ENCODE data around the gene RERE.

The RERE gene

DNA sequence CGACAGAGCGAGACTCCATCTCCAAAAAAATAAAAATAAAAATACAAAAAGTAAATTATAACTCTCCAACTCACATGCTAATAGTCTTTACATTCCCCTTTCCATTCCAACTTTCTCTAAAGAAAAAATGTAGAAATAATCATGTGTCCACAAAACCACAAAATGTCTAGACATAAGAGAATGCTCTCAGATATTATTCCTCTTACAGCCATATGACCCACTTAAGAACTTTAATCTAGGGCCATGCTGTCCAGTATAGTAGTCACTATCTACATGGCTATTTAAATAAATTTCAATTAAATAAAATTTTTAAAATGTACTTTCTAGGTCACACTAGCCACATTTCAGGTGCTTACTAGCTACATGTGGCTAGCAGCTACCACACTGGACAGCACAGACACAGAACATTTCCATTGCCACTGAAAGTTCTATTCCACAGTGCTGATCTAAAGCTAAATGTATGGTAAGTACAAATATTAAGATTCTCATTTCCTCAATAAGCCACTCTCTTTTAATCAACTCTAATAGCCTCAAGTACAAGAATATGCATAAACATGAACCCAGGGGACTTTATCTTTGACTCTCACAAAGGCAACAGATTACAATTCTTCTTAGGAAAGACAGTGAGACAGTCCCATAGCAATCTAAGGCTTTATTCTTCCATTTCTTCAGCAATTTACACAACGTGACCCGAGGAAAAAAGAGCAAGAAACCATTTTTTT, 138.6 kb downstream of the RERE start:
- H3K4me3 ChIP-seq (ENCODE audit: extremely low read depth, insufficient read depth, low read length, poor library complexity, severe bottlenecking) = no peak overlapping the region
- H3K27ac ChIP-seq (ENCODE audit: low read depth, low read length, severe bottlenecking) = peak overlapping the region; percentile 4
- peaks cover 33% of the 10 kb centered on the region for H3K4me1 ChIP-seq (ENCODE audit: control insufficient read depth, insufficient read depth, low read length, poor library complexity, severe bottlenecking)
- 82 to 96% methylated on average over 2 of the region's 4 CpGs for WGBS, 2 experiments (ENCODE audit: insufficient coverage in 2 of 2)
- H3K9me3 ChIP-seq (ENCODE audit: control insufficient read depth, low read length) = no peaks in the 10 kb centered on the region
- H3K36me3 ChIP-seq (ENCODE audit: control insufficient read depth, insufficient read depth, low read length) = peaks cover 4% of the 10 kb centered on the region

DNA sequence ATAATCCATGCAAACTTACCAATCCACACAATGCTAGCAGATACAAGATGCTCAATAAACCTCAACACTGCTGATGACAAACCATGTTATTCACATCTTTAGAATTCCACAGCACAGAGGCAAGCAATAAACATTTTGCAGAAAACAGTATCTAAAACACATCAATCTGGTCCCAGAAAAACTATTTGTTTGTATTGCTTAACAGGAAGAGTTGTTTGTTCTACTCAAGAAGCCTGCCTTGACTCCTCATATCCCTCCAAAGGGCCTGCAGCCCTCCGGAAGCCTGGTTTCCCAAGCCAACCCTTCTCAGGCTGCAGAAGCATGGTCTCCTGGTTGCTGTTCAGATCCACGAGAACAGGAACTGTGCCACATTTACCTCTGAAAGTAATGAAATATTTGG, 139.7 kb downstream of the RERE start:
- peaks cover 33% of the 10 kb centered on the region for H3K4me1 ChIP-seq (ENCODE audit: control insufficient read depth, insufficient read depth, low read length, poor library complexity, severe bottlenecking)
- peaks cover 4% of the 10 kb centered on the region for H3K36me3 ChIP-seq (ENCODE audit: control insufficient read depth, insufficient read depth, low read length)

DNA sequence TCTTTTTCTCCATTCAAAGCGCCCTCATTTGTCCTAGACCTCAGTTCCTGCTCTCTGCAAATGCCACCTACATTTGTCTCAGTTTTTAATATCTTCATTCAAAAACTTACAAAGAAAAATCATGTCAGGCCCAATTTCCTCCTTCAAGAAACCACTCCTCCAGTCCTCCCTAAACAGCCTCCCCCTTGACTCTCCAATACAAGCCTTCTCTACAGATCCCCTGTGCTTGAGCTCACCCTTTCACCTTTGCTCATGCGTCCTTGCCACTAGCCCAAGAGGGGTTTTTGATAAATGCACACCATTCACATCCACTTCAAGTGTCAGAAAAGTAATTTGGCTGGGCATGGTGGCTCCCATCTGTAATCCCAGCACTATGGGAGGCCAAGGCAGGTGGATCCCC, 140.6 kb downstream of the RERE start:
- peaks cover 31% of the 10 kb centered on the region for H3K4me1 ChIP-seq (ENCODE audit: control insufficient read depth, insufficient read depth, low read length, poor library complexity, severe bottlenecking)
- H3K9me3 ChIP-seq (ENCODE audit: control insufficient read depth, low read length) = no peaks in the 10 kb centered on the region
- peaks cover 4% of the 10 kb centered on the region for H3K36me3 ChIP-seq (ENCODE audit: control insufficient read depth, insufficient read depth, low read length)
- H3K4me3 ChIP-seq (ENCODE audit: extremely low read depth, insufficient read depth, low read length, poor library complexity, severe bottlenecking) = no peak overlapping the region
- 89 to 100% methylated on average over 1 to 2 of the region's 2 CpGs for WGBS, 2 experiments (ENCODE audit: insufficient coverage in 2 of 2)
- no peak overlapping the region for H3K27ac ChIP-seq (ENCODE audit: low read depth, low read length, severe bottlenecking)

More for the DNA sequence above, 139.7 kb downstream of the RERE start:
- no peaks in the 10 kb centered on the region for H3K9me3 ChIP-seq (ENCODE audit: control insufficient read depth, low read length)
- H3K4me3 ChIP-seq (ENCODE audit: extremely low read depth, insufficient read depth, low read length, poor library complexity, severe bottlenecking) = no peak overlapping the region
- 83 to 100% methylated on average over 1 of the region's 2 CpGs for WGBS, 2 experiments (ENCODE audit: insufficient coverage in 2 of 2)
- H3K27ac ChIP-seq (ENCODE audit: low read depth, low read length, severe bottlenecking) = peak overlapping the region; percentile 39

DNA sequence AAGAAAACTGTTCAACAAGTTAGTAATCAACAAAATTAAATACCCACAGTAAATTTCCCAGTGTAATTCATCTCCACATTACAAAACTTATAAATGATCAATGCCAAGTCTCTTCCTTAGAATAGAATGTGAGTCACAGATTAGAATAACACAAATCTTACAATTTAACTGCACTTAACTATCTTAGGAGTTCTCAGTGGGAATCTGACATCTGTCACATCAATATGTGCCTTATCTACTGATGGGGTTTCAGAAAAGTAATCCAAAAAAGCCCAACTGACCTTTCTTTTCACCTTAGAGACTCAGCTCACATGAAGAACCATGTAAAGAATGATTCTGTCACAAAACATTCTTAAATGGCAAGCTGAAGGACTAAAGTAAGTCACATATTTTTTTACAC, 141.4 kb downstream of the RERE start:
- peaks cover 4% of the 10 kb centered on the region for H3K36me3 ChIP-seq (ENCODE audit: control insufficient read depth, insufficient read depth, low read length)
- H3K4me1 ChIP-seq (ENCODE audit: control insufficient read depth, insufficient read depth, low read length, poor library complexity, severe bottlenecking) = peaks cover 36% of the 10 kb centered on the region
- no peaks in the 10 kb centered on the region for H3K9me3 ChIP-seq (ENCODE audit: control insufficient read depth, low read length)
- no peak overlapping the region for H3K27ac ChIP-seq (ENCODE audit: low read depth, low read length, severe bottlenecking)
- no peak overlapping the region for H3K4me3 ChIP-seq (ENCODE audit: extremely low read depth, insufficient read depth, low read length, poor library complexity, severe bottlenecking)

DNA sequence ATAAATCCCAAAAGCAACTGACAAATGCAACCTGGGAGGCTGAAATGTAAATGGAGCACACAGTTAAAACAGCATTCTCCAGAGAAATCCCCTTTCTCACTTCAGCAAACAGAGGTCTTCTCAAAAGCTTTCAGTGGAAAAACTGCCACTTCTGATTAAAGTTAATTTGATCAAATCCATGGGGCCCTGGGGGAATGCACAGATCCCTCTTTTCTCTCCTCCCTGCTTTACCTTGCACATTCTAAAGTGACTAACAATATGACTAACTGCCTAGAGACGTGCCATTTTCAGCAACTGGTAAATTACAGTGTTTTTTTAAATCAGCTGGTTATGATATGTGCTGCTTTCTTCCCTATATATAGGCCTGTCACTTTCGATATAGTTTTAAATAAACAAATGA, 142.5 kb downstream of the RERE start:
- Histone ChIP-seq H3K36me3 (ENCODE audit: control insufficient read depth, insufficient read depth, low read length) (peaks cover 4% of the 10 kb centered on the region), H3K4me3 (ENCODE audit: extremely low read depth, insufficient read depth, low read length, poor library complexity, severe bottlenecking) (no peak overlapping the region), H3K9me3 (ENCODE audit: control insufficient read depth, low read length) (no peaks in the 10 kb centered on the region), H3K4me1 (ENCODE audit: control insufficient read depth, insufficient read depth, low read length, poor library complexity, severe bottlenecking) (peaks cover 36% of the 10 kb centered on the region), H3K27ac (ENCODE audit: low read depth, low read length, severe bottlenecking) (no peak overlapping the region)
- WGBS, 2 experiments (ENCODE audit: insufficient coverage in 2 of 2) = no CpG with 5 or more reads among the region's 2 CpGs

DNA sequence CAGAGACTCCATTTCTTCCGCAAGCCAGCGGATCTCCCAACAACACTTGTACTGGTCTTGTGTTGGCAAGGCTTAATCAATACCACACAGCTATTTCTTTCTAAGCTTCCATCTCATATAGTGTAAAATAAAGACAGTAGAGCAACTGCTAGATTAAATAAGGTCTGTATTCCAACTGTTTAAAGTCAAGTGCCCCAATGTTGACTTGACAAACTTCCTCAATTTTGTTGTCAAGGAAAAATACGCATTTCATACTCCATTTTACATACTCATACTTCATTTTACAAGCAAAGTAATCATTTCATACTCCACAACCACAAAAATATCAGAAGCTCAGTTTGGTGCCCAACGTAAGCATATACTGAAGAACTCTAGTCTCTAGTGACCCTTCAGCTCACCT, 143.0 kb downstream of the RERE start:
- H3K36me3 ChIP-seq (ENCODE audit: control insufficient read depth, insufficient read depth, low read length) = peaks cover 4% of the 10 kb centered on the region
- 95 to 100% methylated on average over 2 of the region's 4 CpGs for WGBS, 2 experiments (ENCODE audit: insufficient coverage in 2 of 2)
- H3K27ac ChIP-seq (ENCODE audit: low read depth, low read length, severe bottlenecking) = no peak overlapping the region
- H3K4me1 ChIP-seq (ENCODE audit: control insufficient read depth, insufficient read depth, low read length, poor library complexity, severe bottlenecking) = peaks cover 36% of the 10 kb centered on the region
- no peaks in the 10 kb centered on the region for H3K9me3 ChIP-seq (ENCODE audit: control insufficient read depth, low read length)
- no peak overlapping the region for H3K4me3 ChIP-seq (ENCODE audit: extremely low read depth, insufficient read depth, low read length, poor library complexity, severe bottlenecking)

DNA sequence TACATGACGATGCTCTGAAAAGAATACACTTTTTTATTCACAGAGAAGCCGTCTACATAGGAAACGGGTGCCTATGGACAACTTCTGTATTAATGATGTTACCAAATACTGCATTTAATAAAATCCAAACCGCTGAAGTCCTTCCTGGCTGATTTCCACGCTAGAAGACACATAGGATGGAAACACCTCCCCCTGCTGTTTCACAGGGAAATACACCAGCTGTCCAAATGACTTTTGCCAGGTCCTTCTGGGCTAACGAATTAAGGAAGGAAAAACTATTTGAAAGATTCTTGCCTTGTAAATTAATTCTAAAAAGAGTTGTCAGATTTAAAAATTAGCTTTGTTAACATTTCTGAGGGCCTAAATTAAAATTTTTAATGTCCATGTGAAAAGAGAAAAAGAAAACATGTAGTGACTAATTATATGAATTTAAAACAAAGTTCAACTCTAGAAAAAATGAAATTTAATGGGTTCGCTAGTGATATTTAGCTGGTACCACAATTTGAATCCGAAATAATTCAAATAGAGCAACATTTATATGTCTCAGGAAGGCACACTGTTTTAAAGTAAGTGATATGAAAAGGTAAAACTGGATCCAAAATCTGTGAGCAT, 146.0 kb downstream of the RERE start:
- peaks cover 52% of the 10 kb centered on the region for H3K4me1 ChIP-seq (ENCODE audit: control insufficient read depth, insufficient read depth, low read length, poor library complexity, severe bottlenecking)
- WGBS, 2 experiments (ENCODE audit: insufficient coverage in 2 of 2) = 0 to 32% methylated on average over 1 to 4 of the region's 8 CpGs
- peak overlapping the region; percentile 88 for H3K27ac ChIP-seq (ENCODE audit: low read depth, low read length, severe bottlenecking)
- no peak overlapping the region for H3K4me3 ChIP-seq (ENCODE audit: extremely low read depth, insufficient read depth, low read length, poor library complexity, severe bottlenecking)
- H3K36me3 ChIP-seq (ENCODE audit: control insufficient read depth, insufficient read depth, low read length) = peaks cover under 1% of the 10 kb centered on the region
- H3K9me3 ChIP-seq (ENCODE audit: control insufficient read depth, low read length) = no peaks in the 10 kb centered on the region

DNA sequence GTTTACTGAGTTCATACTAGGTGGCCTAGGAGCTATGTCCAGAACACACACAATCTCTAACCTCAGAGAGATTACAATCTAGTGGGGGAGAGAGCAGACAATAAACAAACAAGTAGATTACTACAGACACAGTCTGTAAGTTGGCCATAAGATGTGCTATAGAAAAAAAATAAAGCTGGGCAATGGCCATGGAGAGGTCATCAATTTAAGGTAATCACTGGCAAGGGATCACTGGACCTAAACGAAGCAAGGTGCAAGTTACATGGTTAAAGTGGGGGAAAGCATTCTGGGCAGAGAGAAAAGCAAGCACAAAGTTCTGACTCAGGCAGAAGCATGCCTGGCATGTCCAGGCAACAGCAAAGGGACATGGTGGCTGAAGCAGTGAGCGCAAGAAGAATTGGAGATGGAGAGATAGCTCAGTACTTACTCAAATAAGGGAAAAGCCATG, 147.0 kb downstream of the RERE start:
- WGBS, 2 experiments (ENCODE audit: insufficient coverage in 2 of 2) = 81 to 95% methylated on average over 2 of the region's 2 CpGs
- no peaks in the 10 kb centered on the region for H3K9me3 ChIP-seq (ENCODE audit: control insufficient read depth, low read length)
- H3K27ac ChIP-seq (ENCODE audit: low read depth, low read length, severe bottlenecking) = peak overlapping the region; percentile 88
- no peak overlapping the region for H3K4me3 ChIP-seq (ENCODE audit: extremely low read depth, insufficient read depth, low read length, poor library complexity, severe bottlenecking)
- peaks cover 61% of the 10 kb centered on the region for H3K4me1 ChIP-seq (ENCODE audit: control insufficient read depth, insufficient read depth, low read length, poor library complexity, severe bottlenecking)
- peaks cover 7% of the 10 kb centered on the region for H3K36me3 ChIP-seq (ENCODE audit: control insufficient read depth, insufficient read depth, low read length)

DNA sequence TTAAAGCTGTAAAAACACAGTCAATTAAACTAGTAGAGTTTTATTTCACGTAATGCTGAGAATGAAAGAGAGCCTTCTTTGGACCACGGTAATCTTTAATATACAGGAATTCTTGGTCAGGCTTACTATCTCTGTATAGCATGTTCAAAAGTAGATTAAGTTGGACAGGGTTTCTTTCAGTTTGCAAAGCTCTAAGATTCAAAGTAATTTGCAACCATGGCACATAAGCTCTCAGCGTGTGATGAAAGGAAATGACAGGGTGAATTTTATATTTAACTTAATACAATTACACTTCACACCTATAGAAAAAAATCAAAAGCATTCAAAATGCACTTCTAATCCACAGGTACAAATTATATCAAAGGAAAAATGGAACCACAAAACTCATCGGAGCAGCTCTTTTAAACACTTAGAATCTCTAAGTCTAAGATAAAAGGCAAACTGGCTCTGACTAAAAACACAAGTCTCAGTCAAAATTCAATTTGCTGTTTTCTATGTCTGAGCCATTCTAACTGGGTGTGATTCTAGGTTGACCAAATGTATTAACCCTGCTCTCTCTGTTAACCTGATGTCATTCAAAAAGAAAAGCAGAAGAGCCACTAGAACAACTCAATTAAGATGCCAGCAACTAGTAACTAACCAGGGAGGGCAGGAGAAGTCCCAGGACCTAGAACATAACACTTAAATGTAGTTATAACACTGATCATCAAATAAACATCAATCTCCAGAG, 147.7 kb downstream of the RERE start:
- 93 to 100% methylated on average over 2 to 3 of the region's 4 CpGs for WGBS, 2 experiments (ENCODE audit: insufficient coverage in 2 of 2)
- Histone ChIP-seq H3K4me1 (ENCODE audit: control insufficient read depth, insufficient read depth, low read length, poor library complexity, severe bottlenecking) (peaks cover 64% of the 10 kb centered on the region), H3K27ac (ENCODE audit: low read depth, low read length, severe bottlenecking) (peak overlapping the region; percentile 88), H3K36me3 (ENCODE audit: control insufficient read depth, insufficient read depth, low read length) (peaks cover 7% of the 10 kb centered on the region), H3K4me3 (ENCODE audit: extremely low read depth, insufficient read depth, low read length, poor library complexity, severe bottlenecking) (no peak overlapping the region), H3K9me3 (ENCODE audit: control insufficient read depth, low read length) (no peaks in the 10 kb centered on the region)

DNA sequence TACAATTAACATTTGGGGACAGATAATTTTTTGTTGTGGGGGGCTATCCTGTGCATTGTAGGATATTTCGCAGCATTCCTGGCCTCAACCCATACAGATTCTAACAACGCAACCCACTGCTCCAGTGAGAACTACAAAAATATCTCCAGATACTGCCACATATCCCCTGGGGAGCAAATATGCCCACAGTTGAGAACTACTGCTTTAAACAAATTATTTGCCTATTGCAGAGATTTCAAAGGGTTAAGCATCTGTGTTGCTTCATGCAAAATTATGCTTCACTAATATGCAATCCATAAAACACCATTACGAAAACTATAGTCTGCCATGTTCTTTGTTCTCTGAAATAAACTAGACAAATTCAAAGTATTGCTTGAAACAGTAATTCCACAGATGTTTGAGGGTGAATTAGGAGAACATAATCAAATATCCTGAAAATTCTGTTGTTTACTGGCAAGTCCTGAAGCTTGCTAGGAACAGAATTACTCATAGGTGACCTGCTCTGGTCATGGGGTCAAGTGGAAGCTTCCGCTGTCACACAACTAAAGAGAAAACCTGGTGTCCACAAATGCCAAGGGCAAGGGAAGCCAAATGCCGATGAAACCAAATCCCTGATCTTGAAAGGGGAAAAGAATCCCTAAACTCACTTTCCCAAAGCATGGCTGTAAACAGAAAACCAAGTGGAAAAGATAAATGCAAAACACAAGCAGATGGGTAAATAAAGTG, 149.4 kb downstream of the RERE start:
- 90 to 92% methylated on average over 2 of the region's 5 CpGs for WGBS, 2 experiments (ENCODE audit: insufficient coverage in 2 of 2)
- H3K9me3 ChIP-seq (ENCODE audit: control insufficient read depth, low read length) = no peaks in the 10 kb centered on the region
- peaks cover 7% of the 10 kb centered on the region for H3K36me3 ChIP-seq (ENCODE audit: control insufficient read depth, insufficient read depth, low read length)
- no peak overlapping the region for H3K4me3 ChIP-seq (ENCODE audit: extremely low read depth, insufficient read depth, low read length, poor library complexity, severe bottlenecking)
- peaks cover 70% of the 10 kb centered on the region for H3K4me1 ChIP-seq (ENCODE audit: control insufficient read depth, insufficient read depth, low read length, poor library complexity, severe bottlenecking)
- H3K27ac ChIP-seq (ENCODE audit: low read depth, low read length, severe bottlenecking) = peak overlapping the region; percentile 75
